Stimulated activated naive B cell treated with anti-CD40 and anti-IgM and Interleukin-4, amounts not matched to agents 10 μg/mL and 1 μg/mL and 100 μg/mL, for 72 hours (primary cell): ENCODE measurements around the gene TRIM10.
A peak's percentile ranks its signal among the peaks of the same experiment; 100 is the strongest.

Source experiments
- ATAC-seq, 2 donors: fragments of 150-1000 bp; cut with Tn5 transposase; replicated peaks; 2 replicates each; pipeline ENCODE4 v1.10.0; 2021; ENCODE audit warnings: moderate library complexity in 1 of 2
- DNase-seq: peaks from one replicate; pipeline ENCODE4 v3.0.0; 2021
- H3K27ac Mint-ChIP-seq: one replicate; pipeline ENCODE4 v1.8.0; 2022; ENCODE audit warnings: mild to moderate bottlenecking, mixed read lengths
- H3K27me3 Mint-ChIP-seq, 2 donors: one replicate each; pipeline ENCODE4 v1.8.0; 2022; ENCODE audit warnings: mixed read lengths in 2 of 2
- H3K36me3 Mint-ChIP-seq, 2 donors: one replicate each; pipeline ENCODE4 v1.8.0; 2022; ENCODE audit warnings: mixed read lengths in 2 of 2, mild to moderate bottlenecking in 1 of 2
- H3K4me1 Mint-ChIP-seq, 2 donors: one replicate each; pipeline ENCODE4 v1.8.0; 2022; ENCODE audit warnings: mixed read lengths in 2 of 2, mild to moderate bottlenecking in 1 of 2
- H3K4me3 Mint-ChIP-seq, 2 donors: one replicate each; pipeline ENCODE4 v1.8.0; 2022; ENCODE audit warnings: mild to moderate bottlenecking in 2 of 2, mixed read lengths in 2 of 2, moderate library complexity in 1 of 2
- H3K9me3 Mint-ChIP-seq, 2 donors: one replicate each; pipeline ENCODE4 v1.8.0; 2022; ENCODE audit warnings: mixed read lengths in 2 of 2, mild to moderate bottlenecking in 1 of 2

The TRIM10 gene

GRCh38 chr6:30163918-30164654, 3.1 kb upstream of the TRIM10 start:
- Mint-ChIP-seq H3K36me3 (no peaks in the 10 kb centered on the region), H3K4me1 (no peaks in the 10 kb centered on the region), H3K27ac (no peak overlapping the region), H3K27me3 (peaks cover 55% of the 10 kb centered on the region in 2 donors), H3K9me3 (no peaks in the 10 kb centered on the region), H3K4me3 (no peak overlapping the region)
- DNase-seq: no peak
- no peak for ATAC-seq

- Mint-ChIP-seq H3K9me3 (no peaks in the 10 kb centered on the region), H3K4me3 (no peak within 1 kb of the TSS), H3K4me1 (peaks cover 3 to 5% of the 10 kb centered on the region in 2 donors), H3K27me3 (peaks cover 52% of the 10 kb centered on the region in 2 donors), H3K36me3 (no peaks in the 10 kb centered on the region), H3K27ac (no peak within 1 kb of the TSS)
- DNase-seq (no peak), ATAC-seq (no peak)
Measured at GRCh38 chr6:30163090-30163917, 2.3 kb upstream of the TRIM10 start, which contains the start of gene TRIM15. Gene TRIM15, plus strand, starts transcription at chr6:30163546. Its CDS starts 139 bp downstream, at chr6:30163685.

- H3K27ac Mint-ChIP-seq: no peak overlapping the region
- H3K9me3 Mint-ChIP-seq: no peaks in the 10 kb centered on the region
- H3K4me1 Mint-ChIP-seq: peaks cover 9 to 11% of the 10 kb centered on the region in 2 donors
- ATAC-seq (no peak), DNase-seq (no peak)
- no peaks in the 10 kb centered on the region for H3K36me3 Mint-ChIP-seq
- H3K27me3 Mint-ChIP-seq: peaks cover 44 to 46% of the 10 kb centered on the region in 2 donors
- H3K4me3 Mint-ChIP-seq: no peak overlapping the region
Measured at GRCh38 chr6:30162265-30163089, 1.5 kb upstream of the TRIM10 start.

GRCh38 chr6:30160008-30160784, 815 bp downstream of the TRIM10 start:
- peaks cover 41 to 44% of the 10 kb centered on the region in 2 donors for H3K27me3 Mint-ChIP-seq
- no peaks in the 10 kb centered on the region for H3K9me3 Mint-ChIP-seq
- no peak for ATAC-seq
- no peaks in the 10 kb centered on the region for H3K36me3 Mint-ChIP-seq
- peaks cover 9 to 11% of the 10 kb centered on the region in 2 donors for H3K4me1 Mint-ChIP-seq
- H3K4me3 Mint-ChIP-seq: no peak overlapping the region
- no peak overlapping the region for H3K27ac Mint-ChIP-seq
- DNase-seq: no peak

- no peak for ATAC-seq
- no peak overlapping the region for H3K27ac Mint-ChIP-seq
- H3K27me3 Mint-ChIP-seq: peaks cover 46 to 48% of the 10 kb centered on the region in 2 donors
- no peak overlapping the region for H3K4me3 Mint-ChIP-seq
- H3K9me3 Mint-ChIP-seq: no peaks in the 10 kb centered on the region
- no peaks in the 10 kb centered on the region for H3K36me3 Mint-ChIP-seq
- peaks cover 9 to 11% of the 10 kb centered on the region in 2 donors for H3K4me1 Mint-ChIP-seq
- no peak for DNase-seq
Measured at GRCh38 chr6:30158475-30159040, 2.5 kb downstream of the TRIM10 start.

- Mint-ChIP-seq H3K4me1 (peaks cover 11% of the 10 kb centered on the region in 2 donors), H3K27me3 (peaks cover 50 to 51% of the 10 kb centered on the region in 2 donors), H3K27ac (no peak overlapping the region)
Measured at GRCh38 chr6:30157999-30158398, 3.0 kb downstream of the TRIM10 start.

GRCh38 chr6:30157581-30157980, 3.4 kb downstream of the TRIM10 start:
- Mint-ChIP-seq H3K4me3 (no peak overlapping the region), H3K36me3 (no peaks in the 10 kb centered on the region), H3K4me1 (peaks cover 11% of the 10 kb centered on the region in 2 donors), H3K27ac (no peak overlapping the region), H3K9me3 (no peaks in the 10 kb centered on the region), H3K27me3 (peaks cover 53% of the 10 kb centered on the region in 2 donors)
- DNase-seq (no peak), ATAC-seq (peak; percentile 19 to 23)

More at GRCh38 chr6:30157999-30158398, 3.0 kb downstream of the TRIM10 start:
- ATAC-seq (no peak), DNase-seq (no peak)
- Mint-ChIP-seq H3K36me3 (no peaks in the 10 kb centered on the region), H3K4me3 (no peak overlapping the region), H3K9me3 (no peaks in the 10 kb centered on the region)

- Mint-ChIP-seq H3K4me1 (peaks cover 11% of the 10 kb centered on the region in 2 donors), H3K4me3 (no peak overlapping the region), H3K27me3 (peaks cover 53% of the 10 kb centered on the region in 2 donors), H3K36me3 (no peaks in the 10 kb centered on the region), H3K27ac (no peak overlapping the region), H3K9me3 (no peaks in the 10 kb centered on the region)
- DNase-seq: no peak
- ATAC-seq: no peak
Measured at GRCh38 chr6:30156774-30157173, 4.2 kb downstream of the TRIM10 start.

- DNase-seq: no peak
- Mint-ChIP-seq H3K27me3 (peaks cover 53% of the 10 kb centered on the region in 2 donors), H3K27ac (no peak overlapping the region)
Measured at GRCh38 chr6:30156262-30156599, 4.8 kb downstream of the TRIM10 start.

GRCh38 chr6:30155520-30156261, 5.3 kb downstream of the TRIM10 start:
- Mint-ChIP-seq H3K27ac (no peak overlapping the region), H3K9me3 (no peaks in the 10 kb centered on the region), H3K4me1 (peaks cover 11% of the 10 kb centered on the region in 2 donors), H3K4me3 (no peak overlapping the region), H3K27me3 (peaks cover 49 to 57% of the 10 kb centered on the region in 2 donors), H3K36me3 (no peaks in the 10 kb centered on the region)
- DNase-seq (no peak), ATAC-seq (no peak)

More at GRCh38 chr6:30156262-30156599, 4.8 kb downstream of the TRIM10 start:
- no peak for ATAC-seq
- Mint-ChIP-seq H3K4me3 (no peak overlapping the region), H3K4me1 (peaks cover 11% of the 10 kb centered on the region in 2 donors), H3K9me3 (no peaks in the 10 kb centered on the region), H3K36me3 (no peaks in the 10 kb centered on the region)

GRCh38 chr6:30154709-30155519, 6.1 kb downstream of the TRIM10 start:
- DNase-seq (no peak), ATAC-seq (no peak)
- H3K9me3 Mint-ChIP-seq: no peaks in the 10 kb centered on the region
- H3K27ac Mint-ChIP-seq: no peak overlapping the region
- no peaks in the 10 kb centered on the region for H3K36me3 Mint-ChIP-seq
- peaks cover 47 to 57% of the 10 kb centered on the region in 2 donors for H3K27me3 Mint-ChIP-seq
- H3K4me3 Mint-ChIP-seq: no peak overlapping the region
- peaks cover 11 to 15% of the 10 kb centered on the region in 2 donors for H3K4me1 Mint-ChIP-seq

- DNase-seq (no peak), ATAC-seq (no peak)
- no peak overlapping the region for H3K4me3 Mint-ChIP-seq
- no peaks in the 10 kb centered on the region for H3K9me3 Mint-ChIP-seq
- peaks cover 42 to 54% of the 10 kb centered on the region in 2 donors for H3K27me3 Mint-ChIP-seq
- peaks cover 11 to 15% of the 10 kb centered on the region in 2 donors for H3K4me1 Mint-ChIP-seq
- no peaks in the 10 kb centered on the region for H3K36me3 Mint-ChIP-seq
- H3K27ac Mint-ChIP-seq: no peak overlapping the region
Measured at GRCh38 chr6:30154061-30154460, 7.0 kb downstream of the TRIM10 start.
